ENCODE results near the gene RHBG. TPM values are rescaled to one million over a fixed set of nuclear protein-coding genes. Genes with fewer than 3 reads are reported as not detected.

The RHBG gene
- total RNA-seq, 4 donors from 2014 or later: not detected

- 29 to 63% methylated on average over 1 to 5 of the region's 5 CpGs for WGBS, 2 donors (ENCODE audit: low coverage in 1 of 2)
- Histone ChIP-seq H3K4me3 (no peak overlapping the region), H3K9me3 (no peaks in the 10 kb centered on the region), H3K36me3 (no peaks in the 10 kb centered on the region), H3K27ac (no peak overlapping the region), H3K27me3 (peaks cover 82% of the 10 kb centered on the region), H3K4me1 (no peaks in the 10 kb centered on the region)
- intact Hi-C loops (cut with DNase I; ENCODE audit: low total_unique reads) (no loop called here), in situ Hi-C loops (cut with MboI; ENCODE audit: low pct_ligation_motif_present in 1 of 4, low pct_unique_long_range_greater_than_20kb in 1 of 4, low sequenced_read_pairs in 3 of 4) (no loop called here)
- TF ChIP-seq POLR2AphosphoS5 (IDR thresholded peaks at IDR 0.05): no peak
- TF ChIP-seq POLR2A (IDR thresholded peaks at IDR 0.05): no peak
- no peak for DNase-seq
Observed at GRCh38 chr1:156405670-156406069, 36.7 kb downstream of the RHBG start.

GRCh38 chr1:156406251-156406650, 37.2 kb downstream of the RHBG start:
- H3K27me3 ChIP-seq: peaks cover 88% of the 10 kb centered on the region
- no peaks in the 10 kb centered on the region for H3K9me3 ChIP-seq
- H3K4me1 ChIP-seq: no peaks in the 10 kb centered on the region
- TF ChIP-seq EP300 (IDR thresholded peaks at IDR 0.05; ENCODE audit: low read depth) (no peak), CTCF (IDR thresholded peaks at IDR 0.05) (no peak)
- in situ Hi-C loops (cut with MboI; ENCODE audit: low pct_ligation_motif_present in 1 of 4, low pct_unique_long_range_greater_than_20kb in 1 of 4, low sequenced_read_pairs in 3 of 4) (no loop called here), intact Hi-C loops (cut with DNase I; ENCODE audit: low total_unique reads) (no loop called here)
- H3K27ac ChIP-seq: no peak overlapping the region
- H3K36me3 ChIP-seq: no peaks in the 10 kb centered on the region
- H3K4me3 ChIP-seq: no peak overlapping the region
- 62% methylated on average over 6 of the region's 6 CpGs; no CpG with 5 or more reads in 1 of the 2 donors for WGBS, 2 donors (ENCODE audit: low coverage in 1 of 2)
- DNase-seq: no peak

GRCh38 chr1:156407344-156407743, 38.3 kb downstream of the RHBG start:
- whole genome bisulfite sequencing, 2 donors (ENCODE audit: low coverage in 1 of 2): 60 to 61% methylated on average over 1 to 6 of the region's 6 CpGs
- no peak for DNase-seq
- Histone ChIP-seq H3K4me3 (no peak overlapping the region), H3K4me1 (no peaks in the 10 kb centered on the region), H3K36me3 (no peaks in the 10 kb centered on the region), H3K9me3 (no peaks in the 10 kb centered on the region), H3K27ac (no peak overlapping the region), H3K27me3 (peaks cover 81% of the 10 kb centered on the region)
- intact Hi-C loops (cut with DNase I; ENCODE audit: low total_unique reads) (no loop called here), in situ Hi-C loops (cut with MboI; ENCODE audit: low pct_ligation_motif_present in 1 of 4, low pct_unique_long_range_greater_than_20kb in 1 of 4, low sequenced_read_pairs in 3 of 4) (no loop called here)
- TF ChIP-seq POLR2AphosphoS5 (IDR thresholded peaks at IDR 0.05) (no peak), CTCF (IDR thresholded peaks at IDR 0.05) (no peak), EP300 (IDR thresholded peaks at IDR 0.05; ENCODE audit: low read depth) (no peak), POLR2A (IDR thresholded peaks at IDR 0.05) (no peak)

- in situ Hi-C loops (cut with MboI; ENCODE audit: low pct_ligation_motif_present in 1 of 4, low pct_unique_long_range_greater_than_20kb in 1 of 4, low sequenced_read_pairs in 3 of 4): no loop called here
- no peak overlapping the region for H3K4me3 ChIP-seq
- H3K27me3 ChIP-seq: peaks cover 77% of the 10 kb centered on the region
- no peaks in the 10 kb centered on the region for H3K9me3 ChIP-seq
- no peak for TF ChIP-seq CTCF (IDR thresholded peaks at IDR 0.05)
- 80% methylated on average over 10 of the region's 10 CpGs; no CpG with 5 or more reads in 1 of the 2 donors for WGBS, 2 donors (ENCODE audit: low coverage in 1 of 2)
- DNase-seq: no peak
- intact Hi-C loops (cut with DNase I; ENCODE audit: low total_unique reads): no loop called here
- no peaks in the 10 kb centered on the region for H3K36me3 ChIP-seq
- no peaks in the 10 kb centered on the region for H3K4me1 ChIP-seq
- no peak overlapping the region for H3K27ac ChIP-seq
Observed at GRCh38 chr1:156407760-156408159, 38.7 kb downstream of the RHBG start.

- peaks cover 74% of the 10 kb centered on the region for H3K27me3 ChIP-seq
- intact Hi-C loops (cut with DNase I; ENCODE audit: low total_unique reads) (no loop called here), in situ Hi-C loops (cut with MboI; ENCODE audit: low pct_ligation_motif_present in 1 of 4, low pct_unique_long_range_greater_than_20kb in 1 of 4, low sequenced_read_pairs in 3 of 4) (no loop called here)
- no peak for TF ChIP-seq EP300 (IDR thresholded peaks at IDR 0.05; ENCODE audit: low read depth)
- no peak for TF ChIP-seq POLR2AphosphoS5 (IDR thresholded peaks at IDR 0.05)
- no peak for TF ChIP-seq POLR2A (IDR thresholded peaks at IDR 0.05)
- TF ChIP-seq CTCF (IDR thresholded peaks at IDR 0.05): no peak
- H3K36me3 ChIP-seq: no peaks in the 10 kb centered on the region
- H3K27ac ChIP-seq: no peak overlapping the region
- 85 to 100% methylated on average over 2 to 7 of the region's 7 CpGs for WGBS, 2 donors (ENCODE audit: low coverage in 1 of 2)
- no peak for DNase-seq
- H3K4me3 ChIP-seq: no peak overlapping the region
- H3K4me1 ChIP-seq: no peaks in the 10 kb centered on the region
- no peaks in the 10 kb centered on the region for H3K9me3 ChIP-seq
Observed at GRCh38 chr1:156409439-156409838, 40.4 kb downstream of the RHBG start.
